Measurements from ENCODE around the gene CTNNA3.

The CTNNA3 gene

GRCh38 chr10:67664942-67665341 is 31.1 kb downstream of the CTNNA3 start:
- no peak for DNase-seq

GRCh38 chr10:67663449-67664087 is 32.4 kb downstream of the CTNNA3 start:
- DNase-seq, result no peak

GRCh38 chr10:67662415-67662814 is 33.6 kb downstream of the CTNNA3 start:
- DNase-seq, result no peak

GRCh38 chr10:67659497-67659896 is 36.5 kb downstream of the CTNNA3 start:
- DNase-seq, result no peak

- DNase-seq, result no peak
Observed at GRCh38 chr10:67657775-67658174, 38.2 kb downstream of the CTNNA3 start.

GRCh38 chr10:67650558-67650957 is 45.4 kb downstream of the CTNNA3 start:
- no peak for DNase-seq

GRCh38 chr10:67648613-67649229 is 47.3 kb downstream of the CTNNA3 start:
- DNase-seq, result no peak

- no peak for DNase-seq
Observed at GRCh38 chr10:67630904-67631303, 65.1 kb downstream of the CTNNA3 start.

GRCh38 chr10:67629461-67629971 is 66.5 kb downstream of the CTNNA3 start:
- DNase-seq, result no peak

GRCh38 chr10:67622984-67623383 is 73.0 kb downstream of the CTNNA3 start:
- DNase-seq, result no peak

- DNase-seq, result no peak
Observed at GRCh38 chr10:67622511-67622910, 73.5 kb downstream of the CTNNA3 start.

GRCh38 chr10:67621834-67622233 is 74.2 kb downstream of the CTNNA3 start:
- DNase-seq, result no peak

- DNase-seq, result no peak
Observed at GRCh38 chr10:67618116-67618515, 77.9 kb downstream of the CTNNA3 start.

GRCh38 chr10:67612577-67613537 is 83.1 kb downstream of the CTNNA3 start:
- DNase-seq, result no peak

GRCh38 chr10:67612176-67612575 is 83.8 kb downstream of the CTNNA3 start:
- no peak for DNase-seq

- no peak for DNase-seq
Observed at GRCh38 chr10:67609996-67610793, 85.8 kb downstream of the CTNNA3 start.

- DNase-seq, result no peak
Observed at GRCh38 chr10:67608001-67608400, 88.0 kb downstream of the CTNNA3 start.

- DNase-seq, result no peak
Observed at GRCh38 chr10:67607472-67607871, 88.5 kb downstream of the CTNNA3 start.

GRCh38 chr10:67606572-67606971 is 89.4 kb downstream of the CTNNA3 start:
- DNase-seq, result no peak

GRCh38 chr10:67603701-67604100 is 92.3 kb downstream of the CTNNA3 start:
- no peak for DNase-seq

- no peak for DNase-seq
Observed at GRCh38 chr10:67603086-67603485, 92.9 kb downstream of the CTNNA3 start.

GRCh38 chr10:67602268-67602950 is 93.6 kb downstream of the CTNNA3 start:
- DNase-seq, result no peak
